NCI-H82 treated with DMSO at 0.1 percent for 48 hours (cell line): ENCODE results near the gene VWA5B1.

Experiments used
- DNase-seq: peaks from one replicate; lab custom pipeline; 2025; ENCODE audit not compliant: unreplicated experiment; lab: John Stamatoyannopoulos, UW

The VWA5B1 gene

GRCh38 chr1:20322081-20322824 lies 31.6 kb downstream of the VWA5B1 start:
- DNase-seq = no peak

- no peak for DNase-seq
Observed at GRCh38 chr1:20322825-20323612, 32.3 kb downstream of the VWA5B1 start.

GRCh38 chr1:20323613-20323920 lies 32.9 kb downstream of the VWA5B1 start:
- no peak for DNase-seq

GRCh38 chr1:20324704-20325406 lies 34.2 kb downstream of the VWA5B1 start:
- no peak for DNase-seq

GRCh38 chr1:20325407-20325843 lies 34.8 kb downstream of the VWA5B1 start:
- no peak for DNase-seq

GRCh38 chr1:20325844-20326420 lies 35.3 kb downstream of the VWA5B1 start:
- no peak for DNase-seq

GRCh38 chr1:20327467-20327866 lies 36.8 kb downstream of the VWA5B1 start:
- DNase-seq = no peak

GRCh38 chr1:20328201-20328600 lies 37.5 kb downstream of the VWA5B1 start:
- no peak for DNase-seq

GRCh38 chr1:20329793-20330542 lies 39.3 kb downstream of the VWA5B1 start:
- DNase-seq = no peak

- no peak for DNase-seq
Observed at GRCh38 chr1:20334103-20334502, 43.4 kb downstream of the VWA5B1 start.

- DNase-seq = no peak
Observed at GRCh38 chr1:20336105-20336605, 45.5 kb downstream of the VWA5B1 start.

GRCh38 chr1:20337581-20337980 lies 46.9 kb downstream of the VWA5B1 start:
- no peak for DNase-seq

- DNase-seq = no peak
Observed at GRCh38 chr1:20339811-20340457, 49.3 kb downstream of the VWA5B1 start.

GRCh38 chr1:20342294-20343148 lies 51.8 kb downstream of the VWA5B1 start:
- peak; percentile 51 for DNase-seq

GRCh38 chr1:20343149-20343937 lies 52.7 kb downstream of the VWA5B1 start:
- DNase-seq = no peak

GRCh38 chr1:20343938-20344302 lies 53.2 kb downstream of the VWA5B1 start:
- no peak for DNase-seq

- DNase-seq = no peak
Observed at GRCh38 chr1:20344738-20345137, 54.1 kb downstream of the VWA5B1 start.

GRCh38 chr1:20345419-20345818 lies 54.7 kb downstream of the VWA5B1 start:
- DNase-seq = no peak
